HepG2 (cell line): ENCODE results near the gene HMCN1. TPM values are rescaled to one million over a fixed set of nuclear protein-coding genes. Genes with fewer than 3 reads are reported as not detected.

Source experiments
- ATAC-seq: fragments of 200-7000 bp; cut with Tn5 transposase; 3 replicates; pipeline ENCODE4 v1.9.1; 2020; ENCODE audit warnings: mild to moderate bottlenecking, moderate library complexity
- BruUV-seq: library from RNA; stranded (reverse); fragments of 400-500 nt; replicated peaks from 2 replicates; lab custom pipeline; 2021; lab: Mats Ljungman, UMichigan
- CTCF ChIA-PET: fragments of 300-600 bp; formaldehyde crosslinking; extraction: SDS; loops from one replicate; lab custom pipeline; 2021; ENCODE audit warnings: low total read pairs, inconsistent platforms, low intra/inter-chr PET ratio; lab: Yijun Ruan, JAX
- POLR2A ChIA-PET: fragments of 350-600 bp; sonication (Branson Sonifier 250); formaldehyde crosslinking; loops from one replicate; lab custom pipeline; 2020; ENCODE audit warnings: antibody characterized with exemption, inconsistent platforms; lab: Yijun Ruan, JAX
- DNase-seq: peaks from one replicate; pipeline ENCODE4 v3.0.0-alpha.2; 2015; ENCODE audit warnings: low spot score
- FAIRE-seq: peaks from 3 replicates; lab custom pipeline; 2011; peaks lifted over from hg19 to GRCh38; lab: Jason Lieb, UNC
- H2AFZ ChIP-seq: one replicate; pipeline ENCODE4 v1.6.1; 2011; ENCODE audit warnings: low read length, inconsistent platforms
- H3K27ac ChIP-seq: fragments of 300-600 bp; 3 replicates; pipeline ENCODE4 v1.8.0; 2011; ENCODE audit warnings: mixed run types, mild to moderate bottlenecking, mixed read lengths, low read length, inconsistent platforms; ENCODE audit not compliant: insufficient read depth; ENCODE audit errors: extremely low read length
- H3K27me3 ChIP-seq, 2 experiments: fragments of 200-600 bp in 1 of 2; 2 replicates in 1 of 2; 3 replicates in 1 of 2; pipeline versions ENCODE4 v1.6.0 to v1.8.0; 2011; ENCODE audit warnings: low read length in 2 of 2, mild to moderate bottlenecking in 2 of 2, moderate library complexity in 2 of 2, inconsistent platforms in 1 of 2; ENCODE audit not compliant: insufficient read depth in 2 of 2, control insufficient read depth in 1 of 2
- H3K36me3 ChIP-seq, 2 experiments: fragments of 200-600 bp in 1 of 2; replicated peaks in 1 of 2; 2 replicates in 1 of 2; 3 replicates in 1 of 2; pipeline versions ENCODE4 v1.5.1 to v1.8.0; 2011; ENCODE audit warnings: low read length in 2 of 2, inconsistent platforms in 1 of 2; ENCODE audit not compliant: insufficient read depth in 2 of 2, control insufficient read depth in 1 of 2
- H3K4me1 ChIP-seq: 2 replicates; pipeline ENCODE4 v1.5.1; 2012; ENCODE audit warnings: low read length, inconsistent platforms; ENCODE audit not compliant: insufficient read depth
- H3K4me2 ChIP-seq: 2 replicates; pipeline ENCODE4 v1.6.0; 2011; ENCODE audit warnings: low read depth, low read length, inconsistent platforms
- H3K4me3 ChIP-seq, 3 experiments: fragments of 200-600 bp in 1 of 3; sonication (generic), shearing (Covaris generic) in 1 of 3; replicated peaks in 1 of 3; 2 replicates each; pipeline ENCODE4 v1.5.1; 2011 to 2016; ENCODE audit warnings: low read length in 3 of 3, inconsistent platforms in 2 of 3, low read depth in 2 of 3, mild to moderate bottlenecking in 2 of 3, control low read depth in 1 of 3, mixed read lengths in 1 of 3; ENCODE audit not compliant: insufficient read depth in 1 of 3
- H3K79me2 ChIP-seq: one replicate; pipeline ENCODE4 v1.6.1; 2011; ENCODE audit warnings: low read length, inconsistent platforms; ENCODE audit not compliant: insufficient read depth
- H3K9ac ChIP-seq: 2 replicates; pipeline ENCODE4 v1.6.0; 2011; ENCODE audit warnings: mild to moderate bottlenecking, low read depth, low read length, inconsistent platforms; ENCODE audit not compliant: insufficient read depth
- H3K9me3 ChIP-seq: 2 replicates; pipeline ENCODE4 v1.5.1; 2012; ENCODE audit warnings: mild to moderate bottlenecking, low read length
- H4K20me1 ChIP-seq: 2 replicates; pipeline ENCODE4 v1.6.0; 2011; ENCODE audit warnings: inconsistent platforms, mild to moderate bottlenecking, low read length, moderate library complexity; ENCODE audit not compliant: insufficient read depth
- ATRX ChIP-seq: sonication (generic); formaldehyde crosslinking; IDR thresholded peaks from 2 replicates; pipeline ENCODE4 v1.4.0; 2020; ENCODE audit warnings: missing genetic modification reagents, borderline replicate concordance
- CHCHD3 ChIP-seq: sonication (generic); formaldehyde crosslinking; IDR thresholded peaks from 2 replicates; pipeline ENCODE4 v1.8.0; 2022; ENCODE audit warnings: mild to moderate bottlenecking, missing genetic modification reagents, moderate library complexity
- HMG20B ChIP-seq: conservative IDR thresholded peaks from 2 replicates; pipeline ENCODE4 v1.6.1; 2016; ENCODE audit warnings: missing genetic modification reagents, missing compliant biosample characterization
- MAFG ChIP-seq: sonication (generic); formaldehyde crosslinking; IDR thresholded peaks from 2 replicates; pipeline ENCODE4 v1.5.1; 2020; ENCODE audit warnings: mild to moderate bottlenecking, missing genetic modification reagents
- SP5 ChIP-seq: IDR thresholded peaks from 2 replicates; pipeline ENCODE4 v1.6.1; 2016; ENCODE audit warnings: low read depth, borderline replicate concordance
- TAF15 ChIP-seq: fragments of 200-400 bp; formaldehyde crosslinking; IDR thresholded peaks from one replicate; pipeline ENCODE4 v1.6.1; 2018; ENCODE audit warnings: mild to moderate bottlenecking, low read depth, low read length; ENCODE audit not compliant: poor library complexity, severe bottlenecking
- ZBTB42 ChIP-seq: sonication (generic); formaldehyde crosslinking; IDR thresholded peaks from 2 replicates; pipeline ENCODE4 v1.5.0; 2020; ENCODE audit warnings: mild to moderate bottlenecking, missing genetic modification reagents
- ZNF430 ChIP-seq: sonication (generic); formaldehyde crosslinking; IDR thresholded peaks from 2 replicates; pipeline ENCODE4 v1.9.0; 2021; ENCODE audit warnings: mild to moderate bottlenecking, missing genetic modification reagents
- WGBS: methylation state at CpG from one replicate; pipeline ENCODE4 v1.1.6; 2017; ENCODE audit warnings: low lambda C conversion rate; 5-methylcytosine and 5-hydroxymethylcytosine counted together
- in situ Hi-C: cut with HindIII; loops from 2 replicates; pipeline ENCODE4 v1.10.0; 2017; ENCODE audit warnings: low pct_unique_long_range_greater_than_20kb; ENCODE audit not compliant: extremely low pct_ligation_motif_present
- intact Hi-C: fragments of 100-400 bp; cut with micrococcal nuclease; formaldehyde crosslinking; loops from one replicate; pipeline ENCODE4 v1.10.0; 2022; ENCODE audit not compliant: unreplicated experiment
- polyA plus RNA-seq, 8 experiments: library from polyadenylated mRNA; depleted of rRNA in 3 of 8; stranded (reverse) in 7 of 8; unstranded in 1 of 8; fragments of >200 nt; fragmentation: Illumina TruSeq in 4 of 8; extraction: Trizol in 4 of 8; gene quantifications; 2 replicates each; pipeline versions ENCODE4 v1.2.1 to v1.2.3, GENCODE V29; 2011 to 2016; ENCODE audit warnings: low read depth in 4 of 8, missing spikeins in 1 of 8, mixed read lengths in 1 of 8; ENCODE audit not compliant: insufficient read depth in 1 of 8
- total RNA-seq, 5 experiments: library from RNA; depleted of rRNA; stranded (reverse); fragments of >200 nt; fragmentation: Illumina TruSeq; extraction: Trizol; gene quantifications; 2 replicates each; pipeline ENCODE4 v1.2.3, GENCODE V29; 2016; ENCODE audit warnings: low read depth in 1 of 5
- TF ChIP-seq, protein P1 (sequence below): sonication (generic); formaldehyde crosslinking; IDR thresholded peaks from 2 replicates; pipeline ENCODE4 v1.4.0; 2020; ENCODE audit warnings: missing genetic modification reagents, borderline replicate concordance
- TF ChIP-seq, protein P2 (sequence below): IDR thresholded peaks from 2 replicates; pipeline ENCODE4 v1.6.1; 2016; ENCODE audit warnings: low read depth, control low read depth
- TF ChIP-seq, protein P3 (sequence below), 2 experiments: sonication (generic) in 1 of 2; formaldehyde crosslinking in 1 of 2; IDR thresholded peaks; 2 replicates each; pipeline versions ENCODE4 v1.4.0 to v1.6.1; 2018 to 2020; ENCODE audit warnings: missing genetic modification reagents in 2 of 2, borderline replicate concordance in 1 of 2, low read depth in 1 of 2, mild to moderate bottlenecking in 1 of 2, missing biosample characterization in 1 of 2
- TF ChIP-seq, protein P4 (sequence below): sonication (generic); formaldehyde crosslinking; IDR thresholded peaks from 2 replicates; pipeline ENCODE4 v1.4.0; 2020; ENCODE audit warnings: mild to moderate bottlenecking, low read depth, missing genetic modification reagents

HMCN1 gene
- total and polyA plus RNA-seq, 2 of the 13 experiments (the other 11 are each of a cell fraction or from before 2014, with no cell fraction given), result 0.03 TPM; not detected in 1

DNA sequence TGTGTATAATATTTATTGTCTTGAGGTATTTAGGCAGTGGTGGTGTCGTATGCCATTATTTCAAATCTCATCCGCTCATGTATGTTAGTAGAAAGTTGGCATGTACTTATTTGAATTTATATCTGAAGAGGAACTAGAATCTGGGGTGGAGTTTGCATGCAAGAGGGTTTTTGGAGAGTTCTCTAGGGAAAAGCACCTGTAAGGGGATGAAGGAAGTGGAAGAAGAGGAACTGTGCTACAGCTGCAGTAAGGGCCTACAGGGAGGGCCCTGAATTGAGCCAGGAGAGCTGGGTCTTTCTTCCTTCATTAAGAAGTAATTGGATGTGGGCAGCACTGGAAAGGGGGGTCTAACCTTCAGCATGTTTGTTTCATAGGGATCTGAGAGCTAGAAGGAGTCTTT, 197.2 kb downstream of the HMCN1 start (continued):
- TF ChIP-seq ZNF430 (no peak), HMG20B (CRISPR knock-in tag) (no peak), SP5 (no peak), TAF15 (no peak)
- TF ChIP-seq, all 625 proteins: peak for 0

DNA sequence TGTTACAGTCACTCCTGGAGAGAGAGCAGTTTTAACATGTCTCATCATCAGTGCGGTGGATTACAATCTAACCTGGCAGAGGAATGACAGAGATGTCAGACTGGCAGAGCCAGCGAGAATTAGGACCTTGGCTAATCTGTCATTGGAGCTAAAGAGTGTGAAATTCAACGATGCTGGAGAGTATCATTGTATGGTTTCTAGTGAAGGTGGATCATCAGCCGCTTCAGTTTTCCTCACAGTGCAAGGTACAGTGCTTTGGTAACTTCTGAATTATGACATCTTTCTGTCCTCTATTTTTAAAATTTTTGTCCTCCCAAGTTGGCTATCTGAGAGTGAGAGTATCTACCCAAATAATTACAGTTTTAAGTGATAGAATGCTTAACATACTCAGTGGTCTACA, 199.4 kb downstream of the HMCN1 start:
- Histone ChIP-seq H3K9ac (no peak overlapping the region), H3K4me3 (no peak overlapping the region), H4K20me1 (no peaks in the 10 kb centered on the region), H3K4me1 (no peaks in the 10 kb centered on the region), H3K9me3 (no peaks in the 10 kb centered on the region), H3K27ac (no peak overlapping the region), H3K27me3 (no peaks in the 10 kb centered on the region), H3K79me2 (no peaks in the 10 kb centered on the region), H3K4me2 (no peak overlapping the region), H3K36me3 (no peaks in the 10 kb centered on the region), H2AFZ (no peak overlapping the region)
- DNase-seq (no peak), ATAC-seq (no peak), FAIRE-seq (no peak)
- POLR2A ChIA-PET, result no interaction called here
- in situ Hi-C loops (no loop called here), intact Hi-C loops (no loop called here)
- CTCF ChIA-PET, result no interaction called here
- WGBS, result 11% methylated on average over 4 of the region's 4 CpGs
- no TSS peak for BruUV-seq
- TF ChIP-seq, protein P1, sequence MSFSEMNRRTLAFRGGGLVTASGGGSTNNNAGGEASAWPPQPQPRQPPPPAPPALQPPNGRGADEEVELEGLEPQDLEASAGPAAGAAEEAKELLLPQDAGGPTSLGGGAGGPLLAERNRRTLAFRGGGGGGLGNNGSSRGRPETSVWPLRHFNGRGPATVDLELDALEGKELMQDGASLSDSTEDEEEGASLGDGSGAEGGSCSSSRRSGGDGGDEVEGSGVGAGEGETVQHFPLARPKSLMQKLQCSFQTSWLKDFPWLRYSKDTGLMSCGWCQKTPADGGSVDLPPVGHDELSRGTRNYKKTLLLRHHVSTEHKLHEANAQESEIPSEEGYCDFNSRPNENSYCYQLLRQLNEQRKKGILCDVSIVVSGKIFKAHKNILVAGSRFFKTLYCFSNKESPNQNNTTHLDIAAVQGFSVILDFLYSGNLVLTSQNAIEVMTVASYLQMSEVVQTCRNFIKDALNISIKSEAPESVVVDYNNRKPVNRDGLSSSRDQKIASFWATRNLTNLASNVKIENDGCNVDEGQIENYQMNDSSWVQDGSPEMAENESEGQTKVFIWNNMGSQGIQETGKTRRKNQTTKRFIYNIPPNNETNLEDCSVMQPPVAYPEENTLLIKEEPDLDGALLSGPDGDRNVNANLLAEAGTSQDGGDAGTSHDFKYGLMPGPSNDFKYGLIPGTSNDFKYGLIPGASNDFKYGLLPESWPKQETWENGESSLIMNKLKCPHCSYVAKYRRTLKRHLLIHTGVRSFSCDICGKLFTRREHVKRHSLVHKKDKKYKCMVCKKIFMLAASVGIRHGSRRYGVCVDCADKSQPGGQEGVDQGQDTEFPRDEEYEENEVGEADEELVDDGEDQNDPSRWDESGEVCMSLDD (CRISPR knock-in tag), result no peak
- no peak for TF ChIP-seq CHCHD3
- no peak for TF ChIP-seq ATRX (CRISPR knock-in tag)
- TF ChIP-seq ZBTB42, result no peak
- TF ChIP-seq MAFG (CRISPR knock-in tag), result no peak
- TF ChIP-seq, protein P2, sequence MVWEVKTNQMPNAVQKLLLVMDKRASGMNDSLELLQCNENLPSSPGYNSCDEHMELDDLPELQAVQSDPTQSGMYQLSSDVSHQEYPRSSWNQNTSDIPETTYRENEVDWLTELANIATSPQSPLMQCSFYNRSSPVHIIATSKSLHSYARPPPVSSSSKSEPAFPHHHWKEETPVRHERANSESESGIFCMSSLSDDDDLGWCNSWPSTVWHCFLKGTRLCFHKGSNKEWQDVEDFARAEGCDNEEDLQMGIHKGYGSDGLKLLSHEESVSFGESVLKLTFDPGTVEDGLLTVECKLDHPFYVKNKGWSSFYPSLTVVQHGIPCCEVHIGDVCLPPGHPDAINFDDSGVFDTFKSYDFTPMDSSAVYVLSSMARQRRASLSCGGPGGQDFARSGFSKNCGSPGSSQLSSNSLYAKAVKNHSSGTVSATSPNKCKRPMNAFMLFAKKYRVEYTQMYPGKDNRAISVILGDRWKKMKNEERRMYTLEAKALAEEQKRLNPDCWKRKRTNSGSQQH, result no peak
- TF ChIP-seq, protein P3, sequence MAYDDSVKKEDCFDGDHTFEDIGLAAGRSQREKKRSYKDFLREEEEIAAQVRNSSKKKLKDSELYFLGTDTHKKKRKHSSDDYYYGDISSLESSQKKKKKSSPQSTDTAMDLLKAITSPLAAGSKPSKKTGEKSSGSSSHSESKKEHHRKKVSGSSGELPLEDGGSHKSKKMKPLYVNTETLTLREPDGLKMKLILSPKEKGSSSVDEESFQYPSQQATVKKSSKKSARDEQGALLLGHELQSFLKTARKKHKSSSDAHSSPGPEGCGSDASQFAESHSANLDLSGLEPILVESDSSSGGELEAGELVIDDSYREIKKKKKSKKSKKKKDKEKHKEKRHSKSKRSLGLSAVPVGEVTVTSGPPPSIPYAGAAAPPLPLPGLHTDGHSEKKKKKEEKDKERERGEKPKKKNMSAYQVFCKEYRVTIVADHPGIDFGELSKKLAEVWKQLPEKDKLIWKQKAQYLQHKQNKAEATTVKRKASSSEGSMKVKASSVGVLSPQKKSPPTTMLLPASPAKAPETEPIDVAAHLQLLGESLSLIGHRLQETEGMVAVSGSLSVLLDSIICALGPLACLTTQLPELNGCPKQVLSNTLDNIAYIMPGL (CRISPR knock-in tag; IDR thresholded peaks at IDR 0.05; ENCODE audit: borderline replicate concordance in 1 of 2, low read depth in 1 of 2), result no peak
- TF ChIP-seq, protein P4, sequence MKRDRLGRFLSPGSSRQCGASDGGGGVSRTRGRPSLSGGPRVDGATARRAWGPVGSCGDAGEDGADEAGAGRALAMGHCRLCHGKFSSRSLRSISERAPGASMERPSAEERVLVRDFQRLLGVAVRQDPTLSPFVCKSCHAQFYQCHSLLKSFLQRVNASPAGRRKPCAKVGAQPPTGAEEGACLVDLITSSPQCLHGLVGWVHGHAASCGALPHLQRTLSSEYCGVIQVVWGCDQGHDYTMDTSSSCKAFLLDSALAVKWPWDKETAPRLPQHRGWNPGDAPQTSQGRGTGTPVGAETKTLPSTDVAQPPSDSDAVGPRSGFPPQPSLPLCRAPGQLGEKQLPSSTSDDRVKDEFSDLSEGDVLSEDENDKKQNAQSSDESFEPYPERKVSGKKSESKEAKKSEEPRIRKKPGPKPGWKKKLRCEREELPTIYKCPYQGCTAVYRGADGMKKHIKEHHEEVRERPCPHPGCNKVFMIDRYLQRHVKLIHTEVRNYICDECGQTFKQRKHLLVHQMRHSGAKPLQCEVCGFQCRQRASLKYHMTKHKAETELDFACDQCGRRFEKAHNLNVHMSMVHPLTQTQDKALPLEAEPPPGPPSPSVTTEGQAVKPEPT (CRISPR knock-in tag), result no peak
